Neuronal stem cell (in vitro differentiated cells): ENCODE data around the gene ARMH3. TPM values are rescaled to one million over a fixed set of nuclear protein-coding genes. Genes with fewer than 3 reads are reported as not detected.

Source experiments
- DNase-seq: peaks from one replicate; pipeline ENCODE4 v3.0.0-alpha.2; 2013; ENCODE audit warnings: low spot score
- H2AFZ ChIP-seq: one replicate; pipeline ENCODE4 v1.6.1; 2013; ENCODE audit warnings: mild to moderate bottlenecking, low read length, inconsistent platforms
- H2AK5ac ChIP-seq: 2 replicates; pipeline ENCODE4 v1.6.1; 2013; ENCODE audit warnings: low read depth, mild to moderate bottlenecking, inconsistent platforms, low read length, moderate library complexity, mixed read lengths
- H2BK120ac ChIP-seq: 2 replicates; pipeline ENCODE4 v1.6.1; 2013; ENCODE audit warnings: low read depth, mild to moderate bottlenecking, inconsistent platforms, low read length, moderate library complexity, mixed read lengths
- H2BK12ac ChIP-seq: one replicate; pipeline ENCODE4 v1.6.1; 2013; ENCODE audit warnings: low read length, inconsistent platforms
- H2BK15ac ChIP-seq: 2 replicates; pipeline ENCODE4 v1.6.1; 2013; ENCODE audit warnings: mild to moderate bottlenecking, low read length, inconsistent platforms, mixed read lengths
- H2BK5ac ChIP-seq: one replicate; pipeline ENCODE4 v1.6.1; 2013; ENCODE audit warnings: inconsistent platforms, mild to moderate bottlenecking, low read length, moderate library complexity
- H3K14ac ChIP-seq: one replicate; pipeline ENCODE4 v1.6.1; 2013; ENCODE audit warnings: low read length, inconsistent platforms
- H3K18ac ChIP-seq: 2 replicates; pipeline ENCODE4 v1.6.1; 2013; ENCODE audit warnings: low read length, inconsistent platforms
- H3K23ac ChIP-seq: 2 replicates; pipeline ENCODE4 v1.6.1; 2013; ENCODE audit warnings: low read depth, mild to moderate bottlenecking, mixed read lengths, low read length, inconsistent platforms; ENCODE audit not compliant: poor library complexity
- H3K27ac ChIP-seq: replicated peaks from 3 replicates; pipeline ENCODE4 v1.5.1; 2013; ENCODE audit warnings: low read length, inconsistent platforms
- H3K27me3 ChIP-seq, 3 experiments: 2 replicates each; pipeline ENCODE4 v1.6.1; 2013; ENCODE audit warnings: low read length in 3 of 3, mild to moderate bottlenecking in 2 of 3, inconsistent platforms in 1 of 3, low read depth in 1 of 3, mixed read lengths in 1 of 3, moderate library complexity in 1 of 3; ENCODE audit not compliant: control insufficient read depth in 3 of 3, insufficient read depth in 3 of 3
- H3K36me3 ChIP-seq, 2 donors: replicated peaks in 1 of 2; 2 replicates each; pipeline ENCODE4 v1.6.1; 2013; ENCODE audit warnings: low read length in 2 of 2; ENCODE audit not compliant: control insufficient read depth in 2 of 2, insufficient read depth in 2 of 2
- H3K4ac ChIP-seq: 2 replicates; pipeline ENCODE4 v1.6.1; 2013; ENCODE audit warnings: inconsistent platforms, mild to moderate bottlenecking, low read length, moderate library complexity
- H3K4me1 ChIP-seq, 2 donors: 1 replicate in 1 of 2; 2 replicates in 1 of 2; pipeline ENCODE4 v1.6.1; 2013; ENCODE audit warnings: low read length in 2 of 2, low read depth in 1 of 2; ENCODE audit not compliant: control insufficient read depth in 2 of 2, insufficient read depth in 1 of 2
- H3K4me2 ChIP-seq: one replicate; pipeline ENCODE4 v1.6.1; 2013; ENCODE audit warnings: mild to moderate bottlenecking, low read length, inconsistent platforms; ENCODE audit not compliant: insufficient read depth, poor library complexity, severe bottlenecking
- H3K4me3 ChIP-seq, 2 donors: 2 replicates each; pipeline ENCODE4 v1.5.1; 2013; ENCODE audit warnings: low read length in 2 of 2, mild to moderate bottlenecking in 2 of 2, inconsistent platforms in 1 of 2, moderate library complexity in 1 of 2
- H3K79me1 ChIP-seq: one replicate; pipeline ENCODE4 v1.6.1; 2013; ENCODE audit warnings: low read depth, mild to moderate bottlenecking, inconsistent platforms, low read length, moderate library complexity
- H3K9ac ChIP-seq: one replicate; pipeline ENCODE4 v1.6.1; 2013; ENCODE audit warnings: mild to moderate bottlenecking, low read depth, low read length, inconsistent platforms; ENCODE audit not compliant: poor library complexity
- H3K9me3 ChIP-seq, 2 donors: replicated peaks in 1 of 2; 2 replicates each; pipeline versions ENCODE3 to v1.6.1; 2013; ENCODE audit warnings: low read length in 2 of 2, mild to moderate bottlenecking in 2 of 2, inconsistent platforms in 1 of 2, low read depth in 1 of 2, mixed read lengths in 1 of 2, moderate library complexity in 1 of 2; ENCODE audit not compliant: control insufficient read depth in 2 of 2, insufficient read depth in 1 of 2
- H4K8ac ChIP-seq: one replicate; pipeline ENCODE4 v1.6.1; 2013; ENCODE audit warnings: low read depth, mild to moderate bottlenecking, inconsistent platforms, low read length, moderate library complexity
- H4K91ac ChIP-seq: one replicate; pipeline ENCODE4 v1.6.1; 2013; ENCODE audit warnings: low read length, low read depth, mild to moderate bottlenecking, inconsistent platforms; ENCODE audit not compliant: poor library complexity
- WGBS, 2 donors: extraction: QIAGEN DNeasy Blood & Tissue Kit; methylation state at CpG; one replicate each; pipeline ENCODE4 v1.1.7; 2013; ENCODE audit warnings: missing lambda C conversion rate in 2 of 2, mixed read lengths in 1 of 2; ENCODE audit not compliant: insufficient read length in 2 of 2, insufficient replicate concordance in 1 of 2; ENCODE audit errors: extremely low coverage in 2 of 2; 5-methylcytosine and 5-hydroxymethylcytosine counted together
- polyA plus RNA-seq, 2 experiments: library from polyadenylated mRNA; stranded (reverse); fragments of 200-250 nt; gene quantifications; one replicate each; pipeline ENCODE4 v1.2.3, GENCODE V29; 2013

Gene ARMH3
- 6.7 TPM for polyA plus RNA-seq (2013, experiment 1 of 2)
- 6.5 TPM for polyA plus RNA-seq (2013, experiment 2 of 2)

- peak; percentile 93 for DNase-seq
- H3K4me1 ChIP-seq, result peaks cover 0 to 5% of the 10 kb centered on the region in 2 donors
- peak within 1 kb of the TSS; percentile 74 for H2AFZ ChIP-seq
- no peaks in the 10 kb centered on the region for H3K9me3 ChIP-seq
- no peak within 1 kb of the TSS for H3K4ac ChIP-seq
- peak within 1 kb of the TSS; percentile 80 for H2BK15ac ChIP-seq
- H3K4me3 ChIP-seq, result peak within 1 kb of the TSS; percentile 84 to 89
- H3K4me2 ChIP-seq, result peak within 1 kb of the TSS; percentile 71
- no peak within 1 kb of the TSS for H4K91ac ChIP-seq
- H2BK12ac ChIP-seq, result no peak within 1 kb of the TSS
- H3K23ac ChIP-seq, result peak within 1 kb of the TSS; percentile 76
- peak within 1 kb of the TSS; percentile 92 for H3K9ac ChIP-seq
- peaks cover 7% of the 10 kb centered on the region for H3K79me1 ChIP-seq
- H2BK120ac ChIP-seq, result peak within 1 kb of the TSS; percentile 34
- peak within 1 kb of the TSS; percentile 24 for H2AK5ac ChIP-seq
- no peaks in the 10 kb centered on the region for H3K36me3 ChIP-seq
- peak within 1 kb of the TSS; percentile 79 for H2BK5ac ChIP-seq
- no peak within 1 kb of the TSS for H4K8ac ChIP-seq
- no CpG with 5 or more reads among the region's 79 CpGs for WGBS, 2 donors
- peak within 1 kb of the TSS; percentile 70 for H3K27ac ChIP-seq
- no peaks in the 10 kb centered on the region for H3K27me3 ChIP-seq
- H3K14ac ChIP-seq, result peak within 1 kb of the TSS; percentile 97
- H3K18ac ChIP-seq, result peak within 1 kb of the TSS; percentile 91
These were observed at the start of gene ARMH3 for GRCh38 chr10:102055647-102056419. ARMH3 (minus strand) TSS chr10:102056173; CDS start chr10:102040114, 16,059 bp downstream.

GRCh38 chr10:102102421-102102820, 46.4 kb upstream of the ARMH3 start:
- Histone ChIP-seq H3K9me3 (no peaks in the 10 kb centered on the region), H2BK5ac (no peak overlapping the region), H3K27me3 (no peaks in the 10 kb centered on the region), H2BK120ac (no peak overlapping the region), H2BK12ac (no peak overlapping the region), H4K8ac (no peak overlapping the region), H3K4me2 (no peak overlapping the region), H3K23ac (no peak overlapping the region), H2AFZ (no peak overlapping the region), H3K4me1 (no peaks in the 10 kb centered on the region), H3K14ac (no peak overlapping the region), H3K4me3 (no peak overlapping the region), H3K4ac (no peak overlapping the region), H3K9ac (no peak overlapping the region), H3K27ac (no peak overlapping the region), H2AK5ac (no peak overlapping the region), H3K36me3 (peaks cover 12 to 59% of the 10 kb centered on the region in 2 donors), H3K79me1 (no peaks in the 10 kb centered on the region), H3K18ac (no peak overlapping the region), H4K91ac (no peak overlapping the region), H2BK15ac (no peak overlapping the region)
- no peak for DNase-seq
- no CpG with 5 or more reads among the region's 1 CpG for WGBS, 2 donors

- WGBS, 2 donors, result no CpG with 5 or more reads among the region's 5 CpGs
- H2BK5ac ChIP-seq, result no peak overlapping the region
- H2BK120ac ChIP-seq, result no peak overlapping the region
These were observed 45.2 kb upstream of the ARMH3 start for GRCh38 chr10:102101152-102101551.

GRCh38 chr10:102096449-102096848, 40.5 kb upstream of the ARMH3 start:
- Histone ChIP-seq H3K27ac (no peak overlapping the region), H3K27me3 (no peaks in the 10 kb centered on the region), H4K8ac (no peak overlapping the region), H2BK120ac (no peak overlapping the region), H3K14ac (no peak overlapping the region), H3K4me2 (no peak overlapping the region), H3K36me3 (peaks cover 0 to 9% of the 10 kb centered on the region in 2 donors), H2BK5ac (no peak overlapping the region), H3K79me1 (no peaks in the 10 kb centered on the region), H2AK5ac (no peak overlapping the region), H3K4me3 (no peak overlapping the region), H3K9me3 (no peaks in the 10 kb centered on the region), H3K23ac (no peak overlapping the region), H4K91ac (no peak overlapping the region), H2AFZ (no peak overlapping the region), H3K4me1 (no peaks in the 10 kb centered on the region), H3K4ac (no peak overlapping the region), H2BK12ac (no peak overlapping the region), H2BK15ac (no peak overlapping the region), H3K9ac (no peak overlapping the region), H3K18ac (no peak overlapping the region)
- no CpG with 5 or more reads among the region's 7 CpGs for WGBS, 2 donors
- DNase-seq, result no peak

More at GRCh38 chr10:102101152-102101551, 45.2 kb upstream of the ARMH3 start:
- Histone ChIP-seq H2BK15ac (no peak overlapping the region), H3K79me1 (no peaks in the 10 kb centered on the region), H2AFZ (no peak overlapping the region), H3K9ac (no peak overlapping the region), H3K36me3 (peaks cover 5 to 47% of the 10 kb centered on the region in 2 donors), H3K23ac (no peak overlapping the region), H3K27ac (no peak overlapping the region), H3K4me2 (no peak overlapping the region), H3K9me3 (no peaks in the 10 kb centered on the region), H3K27me3 (no peaks in the 10 kb centered on the region), H3K14ac (no peak overlapping the region), H4K8ac (no peak overlapping the region), H3K18ac (no peak overlapping the region), H2AK5ac (no peak overlapping the region), H3K4me1 (no peaks in the 10 kb centered on the region), H4K91ac (no peak overlapping the region), H3K4ac (no peak overlapping the region), H3K4me3 (no peak overlapping the region), H2BK12ac (no peak overlapping the region)
- no peak for DNase-seq
